Common myeloid progenitor, CD34-positive (primary cell): ENCODE results near the gene RTEL1.

Experiments used
- CTCF ChIA-PET: fragments of 350-600 bp; sonication (Branson Sonifier 250); formaldehyde crosslinking; loops from one replicate; lab custom pipeline; 2021; ENCODE audit warnings: antibody characterized with exemption; lab: Charles Lee
- POLR2A ChIA-PET: fragments of 350-600 bp; sonication (Branson Sonifier 250); formaldehyde crosslinking; loops from one replicate; lab custom pipeline; 2021; ENCODE audit warnings: antibody characterized with exemption; lab: Charles Lee
- DNase-seq, 3 donors: peaks; one replicate each; pipeline versions ENCODE4 v3.0.0 to v3.0.0-alpha.2; 2013
- H3K27ac ChIP-seq, 2 experiments: 1 replicate in 1 of 2; 2 replicates in 1 of 2; pipeline ENCODE4 v1.7.0; 2013; ENCODE audit warnings: inconsistent platforms in 2 of 2, low read length in 2 of 2, mild to moderate bottlenecking in 2 of 2, low read depth in 1 of 2, moderate library complexity in 1 of 2; ENCODE audit not compliant: severe bottlenecking in 2 of 2, insufficient read depth in 1 of 2, poor library complexity in 1 of 2
- H3K27me3 ChIP-seq, 5 experiments: replicated peaks in 2 of 5; 1 replicate in 3 of 5; 2 replicates in 2 of 5; pipeline versions ENCODE4 v1.6.1 to v1.7.0; 2013; ENCODE audit warnings: low read length in 4 of 5, mild to moderate bottlenecking in 2 of 5, moderate library complexity in 2 of 5, inconsistent platforms in 1 of 5; ENCODE audit not compliant: insufficient read depth in 5 of 5, control insufficient read depth in 4 of 5
- H3K36me3 ChIP-seq, 4 experiments: 1 replicate in 2 of 4; 2 replicates in 2 of 4; pipeline versions ENCODE4 v1.6.1 to v1.7.0; 2013; ENCODE audit warnings: low read length in 3 of 4, control low read depth in 1 of 4, mild to moderate bottlenecking in 1 of 4; ENCODE audit not compliant: control insufficient read depth in 4 of 4, insufficient read depth in 4 of 4
- H3K4me1 ChIP-seq, 4 experiments: 1 replicate in 3 of 4; 2 replicates in 1 of 4; pipeline versions ENCODE4 v1.6.1 to v1.7.1; 2013; ENCODE audit warnings: low read length in 3 of 4, mild to moderate bottlenecking in 3 of 4, control low read depth in 1 of 4, inconsistent platforms in 1 of 4, moderate library complexity in 1 of 4; ENCODE audit not compliant: control insufficient read depth in 4 of 4, insufficient read depth in 4 of 4; ENCODE audit errors: control extremely low read depth in 1 of 4
- H3K4me3 ChIP-seq, 7 experiments: 1 replicate in 4 of 7; 2 replicates in 3 of 7; pipeline versions ENCODE4 v1.5.1 to v1.7.0; 2013; ENCODE audit warnings: mild to moderate bottlenecking in 7 of 7, low read length in 6 of 7, moderate library complexity in 6 of 7, inconsistent platforms in 2 of 7, low read depth in 2 of 7, control low read depth in 1 of 7; ENCODE audit not compliant: insufficient read depth in 4 of 7, control insufficient read depth in 1 of 7; ENCODE audit errors: extremely low read depth in 1 of 7
- H3K9me3 ChIP-seq, 5 experiments: 1 replicate in 4 of 5; 2 replicates in 1 of 5; pipeline versions ENCODE4 v1.6.1 to v1.7.1; 2013; ENCODE audit warnings: low read length in 4 of 5, mild to moderate bottlenecking in 2 of 5, inconsistent platforms in 1 of 5, low read depth in 1 of 5, moderate library complexity in 1 of 5; ENCODE audit not compliant: control insufficient read depth in 4 of 5, insufficient read depth in 2 of 5; ENCODE audit errors: control extremely low read depth in 1 of 5
- WGBS: methylation state at CpG from one replicate; pipeline ENCODE4 v1.1.5; 2013; ENCODE audit not compliant: insufficient coverage; 5-methylcytosine and 5-hydroxymethylcytosine counted together

Gene RTEL1

DNA sequence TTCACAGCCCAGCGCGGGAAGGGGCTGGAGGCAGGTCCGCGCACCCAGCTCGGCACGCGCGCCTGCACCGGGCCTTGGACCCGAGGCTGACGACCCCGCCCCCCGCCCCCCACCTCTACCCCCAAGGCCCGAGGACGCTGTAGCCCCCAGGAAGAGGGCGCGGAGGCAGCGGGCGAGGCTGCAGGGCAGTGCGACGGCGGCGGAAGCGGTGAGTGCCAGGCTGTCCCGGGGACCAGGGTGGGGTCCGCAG lies 79.5 kb downstream of the RTEL1 start:
- ChIA-PET CTCF (interaction anchor here (0.6 to 1.0 kb wide), 2 partner anchors 27 to 168 kb away, joined by 3 to 4 read pairs; no protein-coding TSS in a partner anchor), POLR2A (no interaction called here)
- peaks cover 0 to 51% (median 42%) of the 10 kb centered on the region in 4 experiments for H3K4me1 ChIP-seq
- peak overlapping the region in 4 of 7 experiments; percentile 32 to 74 (median 54) for H3K4me3 ChIP-seq
- no peaks in the 10 kb centered on the region for H3K9me3 ChIP-seq
- H3K36me3 ChIP-seq, result peaks cover 2 to 36% (median 23%) of the 10 kb centered on the region in 4 experiments
- DNase-seq, result no peak
- no peak overlapping the region for H3K27ac ChIP-seq
- WGBS, result under 1% methylated on average over 15 of the region's 26 CpGs
- H3K27me3 ChIP-seq, result peaks cover 0 to 5% (median 0%) of the 10 kb centered on the region in 5 experiments

DNA sequence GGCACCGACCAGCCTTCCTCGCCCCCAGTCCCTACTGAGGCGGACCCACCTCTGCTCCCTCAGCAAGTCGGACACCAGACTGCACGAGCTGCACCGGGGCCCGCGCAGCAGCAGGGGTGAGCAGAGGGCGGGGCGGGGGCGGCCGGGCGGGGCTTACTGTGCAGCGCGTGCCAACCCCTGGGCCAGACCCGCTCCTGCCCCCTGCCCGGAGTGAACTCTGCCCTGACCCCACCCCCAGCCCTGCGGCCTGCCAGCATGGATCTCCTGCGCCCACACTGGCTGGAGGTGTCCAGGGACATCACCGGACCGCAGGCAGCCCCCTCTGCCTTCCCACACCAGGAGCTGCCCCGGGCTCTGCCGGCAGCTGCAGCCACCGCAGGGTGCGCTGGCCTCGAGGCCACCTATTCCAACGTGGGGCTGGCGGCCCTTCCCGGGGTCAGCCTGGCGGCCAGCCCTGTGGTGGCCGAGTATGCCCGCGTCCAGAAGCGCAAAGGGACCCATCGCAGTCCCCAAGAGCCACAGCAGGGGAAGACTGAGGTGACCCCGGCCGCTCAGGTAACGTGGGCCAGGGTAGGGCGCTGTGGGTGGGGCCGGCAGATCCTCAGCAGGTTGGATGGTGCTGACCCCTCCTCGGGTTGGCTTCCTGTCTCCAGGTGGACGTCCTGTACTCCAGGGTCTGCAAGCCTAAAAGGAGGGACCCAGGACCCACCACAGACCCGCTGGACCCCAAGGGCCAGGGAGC lies 80.0 kb downstream of the RTEL1 start:
- Histone ChIP-seq H3K27ac (no peak overlapping the region), H3K36me3 (peaks cover 2 to 36% (median 23%) of the 10 kb centered on the region in 4 experiments), H3K4me3 (peak overlapping the region in 4 of 7 experiments; percentile 19 to 74 (median 52)), H3K9me3 (no peaks in the 10 kb centered on the region), H3K27me3 (peaks cover 0 to 5% (median 0%) of the 10 kb centered on the region in 5 experiments), H3K4me1 (peaks cover 0 to 51% (median 42%) of the 10 kb centered on the region in 4 experiments)
- DNase-seq, result peak in 1 of 3 donors; percentile 38
- ChIA-PET POLR2A (interaction anchor here (0.5 kb wide), 1 partner anchor 15 kb away, joined by 3 read pairs; no protein-coding TSS in a partner anchor), CTCF (no interaction called here)
- 19% methylated on average over 38 of the region's 43 CpGs for WGBS

DNA sequence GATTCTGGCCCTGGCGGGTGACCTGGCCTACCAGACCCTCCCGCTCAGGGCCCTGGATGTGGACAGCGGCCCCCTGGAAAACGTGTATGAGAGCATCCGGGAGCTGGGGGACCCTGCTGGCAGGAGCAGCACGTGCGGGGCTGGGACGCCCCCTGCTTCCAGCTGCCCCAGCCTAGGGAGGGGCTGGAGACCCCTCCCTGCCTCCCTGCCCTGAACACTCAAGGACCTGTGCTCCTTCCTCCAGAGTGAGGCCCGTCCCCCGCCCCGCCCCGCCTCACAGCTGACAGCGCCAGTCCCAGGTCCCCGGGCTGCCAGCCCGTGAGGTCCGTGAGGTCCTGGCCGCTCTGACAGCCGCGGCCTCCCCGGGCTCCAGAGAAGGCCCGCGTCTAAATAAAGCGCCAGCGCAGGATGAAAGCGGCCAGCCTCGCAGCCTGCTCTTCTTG lies 80.6 kb downstream of the RTEL1 start:
- no peaks in the 10 kb centered on the region for H3K9me3 ChIP-seq
- 9% methylated on average over 26 of the region's 26 CpGs for WGBS
- H3K27ac ChIP-seq, result no peak overlapping the region
- peaks cover 0 to 36% (median 20%) of the 10 kb centered on the region in 4 experiments for H3K36me3 ChIP-seq
- peaks cover 0 to 5% (median 0%) of the 10 kb centered on the region in 5 experiments for H3K27me3 ChIP-seq
- peak in 2 of 3 donors; percentile 45 to 55 for DNase-seq
- CTCF ChIA-PET, result no interaction called here
- peak overlapping the region in 3 of 7 experiments; percentile 55 to 74 (median 69) for H3K4me3 ChIP-seq
- H3K4me1 ChIP-seq, result peaks cover 0 to 51% (median 42%) of the 10 kb centered on the region in 4 experiments
- POLR2A ChIA-PET, result interaction anchor here (1.4 kb wide), 1 partner anchor 127 kb away, joined by 3 read pairs; the partner anchor contains the start of gene TPD52L2

DNA sequence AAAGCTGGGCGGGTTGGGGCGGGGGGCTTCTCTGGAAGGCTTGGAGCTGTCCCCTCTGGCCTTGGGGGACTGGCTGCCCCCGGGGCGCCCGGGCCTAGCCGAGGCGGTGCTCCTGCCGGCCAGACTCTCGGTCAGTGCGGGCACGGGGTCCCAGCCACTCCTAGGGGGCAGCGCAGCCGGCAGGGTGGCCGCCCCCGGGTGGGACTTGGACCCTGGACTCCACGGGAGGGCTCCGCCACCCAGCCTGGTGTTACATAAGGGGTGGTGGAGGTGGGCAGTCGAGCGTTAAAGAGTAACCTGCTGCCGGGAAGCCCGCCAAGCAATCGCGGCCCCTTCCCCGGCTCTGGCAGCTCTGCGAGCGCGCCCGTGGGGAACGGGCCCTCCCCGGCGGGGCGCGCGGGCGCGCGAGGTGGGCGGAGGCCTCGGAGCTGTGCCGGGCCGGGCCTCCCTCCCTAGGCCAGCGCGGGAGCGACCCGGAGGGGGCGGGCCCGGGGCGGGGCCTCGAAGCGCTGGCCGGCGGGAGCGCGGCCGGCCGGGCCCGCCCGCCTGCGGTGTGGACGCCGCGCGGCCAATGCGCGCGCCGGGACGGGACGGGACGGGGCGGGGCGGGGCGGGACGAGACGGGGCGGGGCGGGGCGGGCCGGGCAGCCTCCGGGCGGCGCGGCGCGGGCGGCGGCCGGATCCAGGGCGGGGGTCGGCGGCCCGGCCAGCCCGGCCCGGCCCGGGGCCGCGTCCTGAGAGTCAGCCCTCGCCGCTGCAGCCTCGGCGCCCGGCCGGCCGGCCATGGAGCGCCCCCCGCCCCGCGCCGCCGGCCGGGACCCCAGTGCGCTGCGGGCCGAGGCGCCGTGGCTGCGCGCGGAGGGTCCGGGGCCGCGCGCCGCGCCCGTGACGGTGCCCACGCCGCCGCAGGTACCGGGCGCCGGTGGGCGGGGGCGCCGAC lies 81.3 kb downstream of the RTEL1 start, which contains the start of gene SLC2A4RG:
Gene SLC2A4RG (plus strand): TSS at position 647 of the 940 bp plus-strand sequence. CDS start 137 bp downstream, at position 784.
- Histone ChIP-seq H3K9me3 (no peaks in the 10 kb centered on the region), H3K27me3 (peaks cover 0 to 5% (median 0%) of the 10 kb centered on the region in 5 experiments), H3K4me3 (peak within 1 kb of the TSS; percentile 50 to 74 (median 69)), H3K27ac (peak within 1 kb of the TSS in 1 of 2 experiments; percentile 34), H3K4me1 (peaks cover 0 to 51% (median 42%) of the 10 kb centered on the region in 4 experiments), H3K36me3 (peaks cover 0 to 29% (median 15%) of the 10 kb centered on the region in 4 experiments)
- peak; percentile 54 to 64 (median 55) for DNase-seq
- 0% methylated on average over 77 of the region's 136 CpGs for WGBS
- ChIA-PET CTCF (no interaction called here), POLR2A (interaction anchor here (1.4 kb wide), 1 partner anchor 126 kb away, joined by 3 read pairs; the partner anchor contains the start of gene TPD52L2)

DNA sequence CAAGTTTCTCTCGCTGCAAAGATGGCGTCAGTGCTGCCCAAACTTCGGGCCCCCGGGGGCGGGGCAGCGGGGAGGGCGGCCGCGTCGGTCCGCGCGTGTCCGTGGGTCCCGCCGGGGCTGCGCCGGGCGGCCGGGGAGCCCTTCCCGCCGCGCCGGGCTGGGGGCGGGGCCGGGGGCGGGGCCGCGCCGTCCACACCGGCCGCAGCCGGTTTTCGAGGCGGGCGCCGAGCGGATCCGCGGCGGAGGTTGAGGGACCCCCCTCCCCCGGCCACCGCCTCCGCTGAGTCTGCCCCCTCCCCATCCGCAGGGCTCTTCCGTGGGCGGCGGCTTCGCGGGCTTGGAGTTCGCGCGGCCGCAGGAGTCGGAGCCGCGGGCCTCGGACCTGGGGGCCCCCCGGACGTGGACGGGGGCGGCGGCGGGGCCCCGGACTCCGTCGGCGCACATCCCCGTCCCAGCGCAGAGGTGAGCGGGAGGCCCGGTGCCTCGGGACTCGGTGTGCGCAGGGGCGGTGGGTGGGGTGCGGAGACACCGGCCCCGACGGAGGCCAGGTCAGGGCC lies 82.0 kb downstream of the RTEL1 start:
- ChIA-PET POLR2A (interaction anchor here (0.6 to 1.4 kb wide), 2 partner anchors 125 to 139 kb away, joined by 3 to 4 read pairs; partner anchors contain the start of gene TPD52L2), CTCF (interaction anchor here (0.7 to 2.4 kb wide), 5 partner anchors 18 to 46 kb away, joined by 3 to 8 read pairs (median 3); partner anchors contain the start of genes ARFRP1 and ZGPAT)
- H3K9me3 ChIP-seq, result no peaks in the 10 kb centered on the region
- DNase-seq, result peak in 2 of 3 donors; percentile 31 to 48
- H3K27ac ChIP-seq, result peak overlapping the region in 1 of 2 experiments; percentile 34
- peaks cover 0 to 26% (median 13%) of the 10 kb centered on the region in 4 experiments for H3K36me3 ChIP-seq
- WGBS, result under 1% methylated on average over 54 of the region's 80 CpGs
- peak overlapping the region; percentile 50 to 70 (median 69) for H3K4me3 ChIP-seq
- peaks cover 0 to 51% (median 42%) of the 10 kb centered on the region in 4 experiments for H3K4me1 ChIP-seq
- peaks cover 0 to 5% (median 0%) of the 10 kb centered on the region in 5 experiments for H3K27me3 ChIP-seq
